Testis (tissue), 3 donors: ENCODE results near the gene SH2D4B. TPM values are rescaled to one million over a fixed set of nuclear protein-coding genes. Genes with fewer than 3 reads are reported as not detected.

Experiments used
- DNase-seq: peaks from one replicate; pipeline ENCODE4 v3.0.0-alpha.2; 2019
- H3K27ac ChIP-seq, 2 donors: fragments of 200-600 bp; sonication (generic); one replicate each; pipeline ENCODE4 v1.5.1; 2019
- H3K27me3 ChIP-seq: fragments of 200-600 bp; sonication (generic); one replicate; pipeline ENCODE4 v1.5.1; 2019
- H3K36me3 ChIP-seq: fragments of 200-600 bp; sonication (generic); one replicate; pipeline ENCODE4 v1.5.1; 2017; ENCODE audit warnings: low read depth; ENCODE audit errors: missing control alignments
- H3K4me1 ChIP-seq: fragments of 200-600 bp; sonication (generic); one replicate; pipeline ENCODE4 v1.5.1; 2019
- H3K4me3 ChIP-seq, 2 donors: fragments of 200-600 bp; sonication (generic); one replicate each; pipeline ENCODE4 v1.5.1; 2017 to 2019
- H3K9me3 ChIP-seq: fragments of 200-600 bp; sonication (generic); one replicate; pipeline ENCODE4 v1.5.1; 2017
- CTCF ChIP-seq, 3 experiments: fragments of 450-650 bp in 2 of 3; fragments of 200-600 bp in 1 of 3; sonication (generic) in 1 of 3; IDR thresholded peaks; one replicate each; pipeline ENCODE4 v1.5.1; 2016 to 2019; ENCODE audit warnings: antibody characterized with exemption in 3 of 3, mild to moderate bottlenecking in 2 of 3, moderate library complexity in 1 of 3
- POLR2A ChIP-seq: fragments of 450-650 bp; IDR thresholded peaks from one replicate; pipeline ENCODE4 v1.6.1; 2017; ENCODE audit warnings: antibody characterized with exemption, mild to moderate bottlenecking, moderate library complexity
- WGBS, 2 donors: methylation state at CpG; one replicate each; pipeline ENCODE4 v1.1.5; 2018; 5-methylcytosine and 5-hydroxymethylcytosine counted together
- intact Hi-C: fragments of 100-400 bp; cut with DNase I; formaldehyde crosslinking; loops from one replicate; pipeline ENCODE4 v1.15.1; 2023; ENCODE audit warnings: low total_unique reads
- polyA plus RNA-seq: library from polyadenylated mRNA; stranded (reverse); fragments of 350-450 nt; fragmentation: Illumina TruSeq; extraction: RNeasy Lipid Tissue Mini Kit (QIAGEN cat#74804); gene quantifications from one replicate; pipeline ENCODE4 v1.2.3, GENCODE V29; 2014; ENCODE audit warnings: low read depth, low replicate concordance; ENCODE audit not compliant: insufficient read depth
- total RNA-seq, 2 donors: library from RNA; depleted of rRNA; stranded (reverse); fragments of >200 nt; gene quantifications; one replicate each; pipeline ENCODE4 v1.2.3, GENCODE V29; 2016

The SH2D4B gene
- total and polyA plus RNA-seq, 3 donors from 2014 or later, result 0.22 to 1.1 (median 0.55) TPM

- DNase-seq, result no peak
- Histone ChIP-seq H3K4me3 (no peak overlapping the region), H3K27me3 (no peaks in the 10 kb centered on the region), H3K4me1 (no peaks in the 10 kb centered on the region), H3K27ac (no peak overlapping the region), H3K9me3 (no peaks in the 10 kb centered on the region), H3K36me3 (no peaks in the 10 kb centered on the region)
- intact Hi-C loops, result no loop called here
- WGBS, 2 donors, result 81 to 84% methylated on average over 11 of the region's 11 CpGs
- TF ChIP-seq POLR2A (no peak), CTCF (IDR thresholded peaks at IDR 0.05) (no peak)
Measured at GRCh38 chr10:80540136-80540535, 2.4 kb downstream of the SH2D4B start.

- Histone ChIP-seq H3K27ac (no peak overlapping the region), H3K27me3 (no peaks in the 10 kb centered on the region), H3K9me3 (no peaks in the 10 kb centered on the region), H3K4me3 (no peak overlapping the region), H3K4me1 (no peaks in the 10 kb centered on the region), H3K36me3 (no peaks in the 10 kb centered on the region)
- intact Hi-C loops, result no loop called here
- 83 to 89% methylated on average over 9 of the region's 9 CpGs for WGBS, 2 donors
- DNase-seq, result no peak
- TF ChIP-seq POLR2A (no peak), CTCF (IDR thresholded peaks at IDR 0.05) (no peak)
Measured at GRCh38 chr10:80540618-80540980, 2.9 kb downstream of the SH2D4B start.

GRCh38 chr10:80540981-80541750, 3.5 kb downstream of the SH2D4B start:
- Histone ChIP-seq H3K27ac (no peak overlapping the region), H3K9me3 (no peaks in the 10 kb centered on the region), H3K4me1 (no peaks in the 10 kb centered on the region), H3K27me3 (no peaks in the 10 kb centered on the region), H3K4me3 (no peak overlapping the region), H3K36me3 (no peaks in the 10 kb centered on the region)
- no peak for DNase-seq
- TF ChIP-seq CTCF (IDR thresholded peaks at IDR 0.05) (no peak), POLR2A (no peak)
- WGBS, 2 donors, result 71 to 82% methylated on average over 10 to 11 of the region's 11 CpGs
- intact Hi-C loops, result no loop called here

- Histone ChIP-seq H3K9me3 (no peaks in the 10 kb centered on the region), H3K4me3 (no peak overlapping the region), H3K4me1 (no peaks in the 10 kb centered on the region), H3K36me3 (no peaks in the 10 kb centered on the region), H3K27ac (no peak overlapping the region), H3K27me3 (no peaks in the 10 kb centered on the region)
- intact Hi-C loops, result no loop called here
- WGBS, 2 donors, result 85 to 90% methylated on average over 4 of the region's 4 CpGs
- DNase-seq, result no peak
- TF ChIP-seq CTCF (IDR thresholded peaks at IDR 0.05) (no peak), POLR2A (no peak)
Measured at GRCh38 chr10:80542053-80542452, 4.4 kb downstream of the SH2D4B start.
